SHP77 (cell line): ENCODE data around the gene GREB1.

Source experiments
- DNase-seq, 2 experiments: peaks; one replicate each; lab custom pipeline; 2025; lab: John Stamatoyannopoulos, UW

GREB1 gene

DNA sequence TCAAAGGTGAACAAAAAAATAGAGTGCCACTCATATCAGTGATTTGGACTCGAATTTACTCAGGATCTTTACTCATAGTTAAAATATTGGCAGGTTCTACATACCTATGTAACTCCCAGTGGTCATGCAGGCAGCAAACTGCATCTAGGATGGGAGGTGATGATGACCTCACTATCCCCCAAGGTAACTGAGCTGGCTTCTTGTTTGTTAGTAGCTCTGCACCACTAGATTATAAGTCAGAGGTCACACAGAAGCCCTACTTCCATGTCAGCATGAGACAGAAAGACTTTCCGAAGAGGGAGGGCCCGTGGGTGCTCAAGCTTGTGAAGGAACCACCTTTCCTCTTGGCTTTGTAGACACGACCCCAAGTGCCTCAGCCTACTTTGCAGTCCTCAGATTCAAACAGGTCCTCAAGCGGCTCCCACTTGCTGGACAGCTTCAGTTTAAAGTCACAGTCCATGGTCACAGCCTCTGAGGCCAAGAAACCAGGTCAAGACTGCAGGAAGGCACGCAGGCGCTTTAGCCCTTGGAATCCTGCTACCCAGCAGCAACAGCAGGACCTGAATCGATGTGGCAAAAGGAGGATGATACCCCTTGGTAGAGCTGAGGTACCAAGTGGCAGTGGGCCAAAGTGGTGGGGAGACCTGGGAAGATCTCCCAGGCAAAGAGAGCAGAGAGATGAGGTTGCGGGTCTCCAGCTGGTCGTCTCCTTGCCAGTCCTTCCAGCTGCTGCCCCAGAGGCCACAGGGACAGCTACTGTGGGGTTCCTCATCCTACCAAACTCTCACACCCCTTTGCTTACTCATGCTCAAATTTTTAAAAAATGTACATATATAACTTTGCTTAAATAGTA, 131.9 kb downstream of the GREB1 start:
- DNase-seq, result no peak

DNA sequence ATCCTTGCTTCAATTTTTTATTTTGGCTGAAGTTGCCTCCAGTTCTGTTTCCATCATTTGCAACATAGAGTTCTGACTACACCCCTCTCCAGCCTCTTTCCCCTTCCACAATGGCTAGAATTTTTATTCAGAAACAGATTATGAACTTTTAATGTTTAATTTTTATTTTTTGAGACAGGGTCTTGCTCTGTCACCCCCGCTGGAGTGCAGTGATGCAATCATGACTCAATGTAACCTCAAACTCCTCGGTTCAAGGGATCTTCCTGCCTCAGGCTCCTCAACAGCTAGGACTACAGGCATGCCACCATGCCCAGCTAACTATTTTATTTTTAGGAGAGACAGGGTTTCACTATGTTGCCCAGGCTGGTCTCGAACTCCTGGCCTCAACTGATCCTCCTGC, 133.3 kb downstream of the GREB1 start:
- no peak for DNase-seq

DNA sequence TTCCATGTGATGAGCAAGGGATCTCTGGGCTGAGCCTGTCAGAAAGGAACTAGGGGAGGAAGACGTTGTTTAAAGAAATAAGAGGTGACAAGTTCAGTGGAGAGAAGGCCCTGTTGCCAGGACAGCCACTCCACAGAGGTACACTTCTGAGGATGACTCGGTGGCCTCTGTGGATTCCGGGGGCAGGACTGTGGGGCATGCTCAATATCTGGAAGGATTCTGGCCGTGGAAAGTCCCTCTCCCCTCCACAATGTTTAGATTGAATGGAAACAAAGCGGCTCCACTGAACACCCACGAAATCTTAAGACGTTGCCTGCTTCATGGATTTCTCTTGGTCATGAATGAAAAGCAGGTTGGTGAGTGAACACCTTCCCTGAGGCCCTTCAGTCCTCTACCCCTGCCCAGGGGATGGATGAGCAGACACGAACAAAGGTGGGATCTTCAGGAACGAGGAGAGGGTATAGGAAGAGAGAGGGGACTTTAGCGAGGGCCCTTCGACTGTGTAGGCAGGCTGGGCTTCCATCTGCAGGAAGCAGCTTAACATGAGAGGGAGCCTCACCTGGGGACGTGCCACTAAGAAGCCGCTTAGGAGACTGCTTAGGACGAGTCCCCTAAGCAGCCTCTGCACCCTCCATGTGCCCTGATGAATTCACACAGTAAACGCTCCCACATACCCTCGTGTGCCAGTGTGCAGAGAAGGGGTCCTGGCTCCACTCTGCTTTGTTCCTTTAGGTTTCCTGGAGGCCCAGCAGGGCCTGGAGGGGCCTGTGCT, 134.2 kb downstream of the GREB1 start:
- no peak for DNase-seq

DNA sequence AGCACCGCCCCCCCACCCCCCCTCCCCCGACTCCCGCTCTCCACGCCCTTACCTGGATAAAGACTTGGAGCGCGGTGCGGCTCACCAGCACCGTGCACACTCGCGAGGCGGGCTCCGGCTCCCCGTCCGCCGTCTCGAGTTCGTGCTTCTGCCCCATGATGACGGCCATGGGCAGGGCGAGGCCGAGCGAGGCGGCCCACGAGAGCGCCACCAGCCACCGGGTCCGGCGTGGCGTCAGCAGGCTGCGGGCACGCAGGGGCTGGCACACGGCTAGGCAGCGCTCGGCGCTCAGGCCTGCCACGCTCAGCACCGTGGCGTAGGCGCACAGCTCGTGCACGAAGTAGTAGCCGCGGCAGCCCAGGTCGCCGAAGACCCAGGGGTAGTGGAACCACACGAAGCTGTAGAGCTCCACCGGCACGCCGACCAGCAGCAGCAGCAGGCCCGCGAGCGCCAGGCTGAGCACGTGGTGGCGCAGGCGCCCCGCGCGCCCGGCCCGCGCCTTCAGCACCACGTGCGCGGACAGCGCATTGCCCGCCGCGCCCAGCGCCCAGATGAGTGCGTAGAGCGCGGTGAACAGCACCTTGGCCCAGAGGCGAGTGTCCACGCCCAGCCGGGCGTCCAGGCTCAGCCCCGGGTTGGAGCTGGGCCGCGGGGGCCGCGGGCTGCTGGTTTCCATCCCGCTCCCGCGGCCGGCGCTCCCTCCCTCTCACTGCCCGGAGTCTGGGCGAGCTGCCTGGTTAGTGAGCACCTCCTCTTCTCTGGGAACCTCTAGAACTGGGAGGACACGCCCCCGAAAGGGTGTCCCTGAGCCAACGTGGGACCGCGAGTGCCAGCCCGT, 135.8 kb downstream of the GREB1 start, which contains the start of gene NTSR2:
TSS of gene NTSR2 (minus strand) at position 742 of the 838 bp plus-strand sequence. CDS start at position 676, 66 bp downstream.
- no peak for DNase-seq

DNA sequence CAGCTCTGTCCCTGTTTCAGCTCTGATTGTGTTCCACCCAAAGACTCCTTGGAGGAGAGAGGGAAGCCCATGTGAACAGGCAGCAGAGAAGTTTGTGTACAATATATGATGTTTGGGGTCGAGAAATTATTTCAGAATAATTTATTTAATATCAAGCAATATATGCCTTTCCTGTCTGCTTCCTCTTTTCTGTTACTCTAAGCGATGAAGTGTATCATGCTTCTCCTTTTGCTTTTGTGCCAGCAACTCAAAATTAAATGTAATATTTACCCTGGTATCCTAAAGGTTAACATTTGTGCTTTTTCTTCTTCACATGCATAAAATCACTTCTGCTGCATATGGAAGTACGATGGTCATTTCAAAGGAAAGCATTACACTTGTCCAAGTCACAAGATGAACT, 138.6 kb downstream of the GREB1 start:
- DNase-seq, result no peak

DNA sequence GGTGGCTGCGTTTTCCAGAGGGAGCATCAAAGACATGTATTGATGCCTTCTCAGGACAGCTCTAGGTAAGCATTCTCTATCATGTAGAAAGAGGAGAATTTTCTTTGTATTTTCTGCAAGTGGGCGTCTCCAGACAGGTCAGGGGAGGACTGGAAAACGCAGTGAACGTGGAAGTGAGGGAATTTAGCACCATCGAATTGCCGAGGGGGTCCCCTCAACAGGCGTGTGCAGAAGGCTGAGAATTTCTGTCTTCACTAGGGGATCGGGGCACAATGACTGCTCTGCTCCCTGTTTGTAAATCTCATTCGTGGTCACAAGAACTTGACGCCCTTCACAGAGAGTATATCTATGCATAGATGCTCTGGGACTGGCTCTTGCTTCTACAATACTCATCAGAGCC, 141.1 kb downstream of the GREB1 start:
- DNase-seq, result no peak

DNA sequence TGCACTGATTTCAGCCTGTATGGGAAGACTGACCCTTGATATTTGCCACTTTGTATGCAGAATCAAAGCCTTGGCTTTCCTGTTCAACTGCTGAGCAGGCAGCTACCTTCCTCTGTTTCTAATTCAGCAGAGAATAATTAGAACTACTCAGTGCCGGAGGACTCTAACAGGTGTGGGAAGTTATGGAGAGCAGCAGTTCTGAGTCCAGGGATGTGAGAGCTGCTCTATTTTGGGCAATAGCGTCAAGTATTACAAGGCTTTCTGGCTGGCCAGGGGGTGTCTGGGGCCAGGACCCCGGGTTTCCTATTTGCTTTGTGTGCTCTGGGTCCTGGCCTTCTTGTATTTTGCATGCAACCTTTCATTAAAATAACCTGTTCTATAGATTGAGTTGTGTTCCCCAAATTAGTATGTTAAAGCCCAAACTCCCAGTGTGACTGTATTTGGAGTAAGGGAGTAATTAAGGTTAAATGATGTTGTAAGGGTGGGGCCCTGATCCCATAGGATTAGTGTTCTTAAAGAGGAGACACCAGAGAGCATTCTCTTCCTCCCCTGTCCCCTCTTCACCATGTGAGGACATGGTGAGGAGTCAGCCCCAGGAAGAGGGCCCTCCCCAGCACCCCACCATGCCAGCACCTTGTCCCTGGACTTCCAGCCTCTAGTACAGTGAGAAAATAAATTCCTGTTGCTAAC, 141.7 kb downstream of the GREB1 start:
- DNase-seq, result no peak

DNA sequence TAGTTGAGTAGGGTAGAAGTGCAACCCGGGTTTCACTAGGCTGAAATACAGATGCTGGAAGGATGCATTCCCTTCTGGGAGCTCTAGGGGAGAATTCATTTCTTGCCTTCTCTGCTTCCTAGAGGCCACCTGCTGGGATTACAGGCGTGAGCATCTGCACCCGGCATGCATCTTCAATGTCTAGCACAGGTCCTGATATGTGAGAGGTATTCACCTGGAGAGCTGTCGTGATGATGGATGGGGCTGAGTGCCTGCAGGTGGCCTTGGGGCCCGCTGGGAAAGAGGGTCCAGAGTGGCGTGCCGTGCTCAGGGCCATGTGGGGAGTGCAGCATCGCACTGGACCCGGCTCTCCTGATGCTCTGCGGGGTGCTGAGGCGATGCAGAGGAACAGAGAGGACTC, 142.8 kb downstream of the GREB1 start:
- DNase-seq, result peak; percentile 62 to 63

DNA sequence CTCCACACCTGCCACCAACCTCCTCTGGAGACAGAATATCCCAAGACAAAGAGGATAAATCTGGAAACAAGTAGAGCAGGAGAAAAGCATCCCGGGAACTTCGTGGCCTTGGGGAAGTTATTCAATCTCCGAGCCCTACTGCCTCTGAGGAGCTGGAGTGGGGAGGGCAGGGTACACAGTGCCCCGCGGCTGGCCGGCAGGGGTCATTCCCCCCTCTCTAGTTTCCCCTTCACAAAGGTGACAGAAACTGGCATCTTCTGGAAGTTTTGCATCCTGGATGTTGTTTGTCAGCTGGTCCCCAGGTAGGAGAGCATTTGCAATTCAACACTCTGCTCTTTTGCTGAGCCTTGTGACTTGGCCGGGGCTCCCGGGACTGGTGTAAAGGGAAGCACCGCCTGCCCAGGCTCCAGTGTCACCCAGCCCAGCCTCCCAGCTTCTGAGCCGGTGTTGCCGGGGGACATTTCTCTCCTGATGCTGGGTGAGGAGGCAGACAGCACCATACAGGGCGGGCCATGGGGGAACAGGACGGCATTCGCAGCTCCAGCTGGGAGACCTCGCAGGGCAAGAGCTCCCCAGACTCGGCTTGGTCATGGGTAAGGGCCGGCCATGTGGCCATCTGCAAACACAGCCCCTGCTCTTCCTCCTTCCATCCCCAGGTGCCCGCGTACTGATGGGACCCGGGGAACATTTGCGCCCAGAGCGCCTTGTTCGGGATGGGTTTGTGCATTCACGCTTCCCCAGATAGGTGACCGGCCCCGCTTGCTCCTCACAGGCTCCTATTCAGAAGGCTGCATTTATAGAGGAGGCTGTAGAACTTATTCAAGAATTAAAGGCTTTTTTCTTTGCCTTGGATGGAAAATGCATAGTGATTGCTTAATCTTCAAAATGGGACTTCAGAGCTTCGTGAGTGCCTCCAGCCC, 143.6 kb downstream of the GREB1 start:
- no peak for DNase-seq

DNA sequence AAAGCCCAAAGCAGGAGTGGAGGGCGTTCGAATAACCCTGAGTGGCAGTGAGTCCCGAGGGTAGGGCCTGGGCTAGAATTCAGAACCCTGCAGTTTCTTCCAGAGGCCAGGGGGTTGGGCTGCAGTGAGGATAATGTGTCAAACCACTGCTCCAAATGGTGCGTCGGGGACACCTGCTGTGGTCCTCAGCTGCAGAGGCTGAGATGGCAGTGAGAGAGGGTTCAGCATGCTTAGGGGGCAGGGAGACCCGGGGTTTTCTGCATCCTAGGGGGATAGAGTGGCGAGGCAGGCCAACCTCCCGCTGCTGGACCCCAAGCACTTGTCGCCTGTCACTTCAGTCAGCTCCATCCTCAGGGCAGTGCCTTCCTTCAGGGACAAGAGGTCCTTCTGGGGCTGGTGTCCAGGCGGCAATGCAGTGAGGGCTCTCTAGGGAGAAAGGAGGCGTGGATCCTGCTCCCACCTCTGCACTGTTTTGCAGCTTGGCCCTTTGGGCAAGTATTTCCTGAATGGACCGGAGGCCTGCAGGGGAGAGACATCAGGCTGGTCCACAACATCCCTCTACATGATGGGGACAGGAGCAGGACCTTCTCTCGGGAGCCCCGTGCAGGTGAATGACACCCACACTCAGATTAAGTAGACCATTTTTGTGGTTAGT, 144.6 kb downstream of the GREB1 start:
- DNase-seq, result no peak

DNA sequence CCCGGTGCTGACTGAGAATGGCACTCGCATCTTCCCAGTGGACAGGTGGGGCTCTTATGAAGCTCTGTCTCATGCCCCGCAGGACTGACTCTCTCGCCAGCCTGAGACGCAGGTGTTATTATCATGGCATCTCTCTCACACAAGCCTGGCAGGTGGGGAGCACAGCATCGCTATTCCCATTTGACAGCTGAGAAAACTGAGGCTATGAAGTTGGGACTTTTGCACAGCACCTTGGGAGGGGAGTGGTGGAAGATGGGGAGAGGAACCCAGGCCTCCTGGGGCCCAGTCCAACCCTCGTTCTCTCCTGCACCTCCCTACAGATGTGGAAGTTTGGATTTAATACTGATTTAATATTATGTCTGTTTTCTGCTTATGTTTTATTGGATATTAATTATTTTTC, 145.2 kb downstream of the GREB1 start:
- DNase-seq, result no peak

DNA sequence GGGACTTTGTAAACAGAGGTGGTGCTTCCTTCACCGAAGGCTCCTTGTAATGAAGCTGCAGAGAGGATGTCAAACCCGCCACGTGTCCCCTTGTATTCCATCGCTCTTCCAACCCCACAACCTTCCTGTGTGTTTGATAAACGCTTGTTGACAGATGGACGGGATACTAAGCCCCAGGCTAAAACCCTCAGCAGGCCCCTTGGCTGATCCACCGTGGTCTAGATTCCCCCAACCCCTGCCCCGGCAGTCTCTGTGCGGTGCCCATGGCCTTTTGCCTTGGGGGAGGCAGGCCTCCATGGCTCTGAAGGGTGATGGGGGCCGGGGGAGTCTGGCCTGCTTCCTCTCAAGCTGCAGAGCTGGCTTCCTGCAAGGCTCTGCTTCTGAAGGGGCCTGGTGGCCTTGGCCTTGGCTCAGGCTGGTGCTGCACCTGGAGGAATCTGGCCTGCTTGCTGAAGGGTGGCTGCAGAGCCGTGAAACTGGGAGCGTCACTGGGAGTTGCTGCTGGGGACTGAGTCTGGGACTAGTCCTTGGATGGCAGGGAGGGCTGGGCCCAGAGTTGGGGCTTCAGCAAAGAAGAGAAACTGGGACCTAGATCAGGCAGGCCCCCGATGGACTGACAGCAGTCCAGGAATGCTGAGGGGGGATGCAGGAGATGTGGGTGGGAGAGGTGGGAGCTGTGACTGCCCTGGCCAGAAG, 145.8 kb downstream of the GREB1 start:
- no peak for DNase-seq

DNA sequence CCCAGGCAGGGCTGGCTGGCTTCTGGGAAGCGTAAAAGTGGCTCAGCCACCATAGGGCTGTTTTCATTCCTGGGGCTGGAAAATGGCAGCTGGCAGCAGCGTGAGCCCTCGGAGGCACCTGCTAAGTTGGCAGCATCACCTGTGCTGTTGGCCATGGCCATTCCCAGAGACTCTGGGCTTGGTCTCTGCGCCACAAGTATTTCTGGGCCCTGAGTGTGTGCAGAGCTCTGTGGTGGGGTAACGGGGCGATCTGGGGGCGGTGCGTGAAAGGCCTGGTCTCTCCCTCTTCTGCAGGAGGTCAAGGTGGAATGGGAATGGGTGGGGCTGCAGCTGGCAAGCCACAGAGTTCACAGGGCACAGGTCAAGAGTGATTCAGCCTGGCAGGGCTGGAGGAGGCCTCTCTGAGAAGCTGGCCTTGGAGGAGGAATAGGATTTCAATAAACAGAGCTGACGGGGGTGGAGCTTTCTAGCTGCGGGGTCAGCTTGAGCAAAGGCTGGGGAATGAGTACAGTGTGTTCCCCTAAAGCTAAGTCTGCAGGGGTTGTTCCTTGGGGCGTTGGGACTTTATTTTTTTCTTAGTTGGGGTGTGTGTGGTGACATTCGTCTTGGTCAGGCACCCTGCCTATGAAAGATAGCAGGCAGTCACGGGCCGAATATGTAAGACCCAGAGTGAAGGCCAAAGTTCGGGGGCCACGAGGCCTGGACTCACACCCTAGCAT, 146.5 kb downstream of the GREB1 start:
- DNase-seq, result no peak

DNA sequence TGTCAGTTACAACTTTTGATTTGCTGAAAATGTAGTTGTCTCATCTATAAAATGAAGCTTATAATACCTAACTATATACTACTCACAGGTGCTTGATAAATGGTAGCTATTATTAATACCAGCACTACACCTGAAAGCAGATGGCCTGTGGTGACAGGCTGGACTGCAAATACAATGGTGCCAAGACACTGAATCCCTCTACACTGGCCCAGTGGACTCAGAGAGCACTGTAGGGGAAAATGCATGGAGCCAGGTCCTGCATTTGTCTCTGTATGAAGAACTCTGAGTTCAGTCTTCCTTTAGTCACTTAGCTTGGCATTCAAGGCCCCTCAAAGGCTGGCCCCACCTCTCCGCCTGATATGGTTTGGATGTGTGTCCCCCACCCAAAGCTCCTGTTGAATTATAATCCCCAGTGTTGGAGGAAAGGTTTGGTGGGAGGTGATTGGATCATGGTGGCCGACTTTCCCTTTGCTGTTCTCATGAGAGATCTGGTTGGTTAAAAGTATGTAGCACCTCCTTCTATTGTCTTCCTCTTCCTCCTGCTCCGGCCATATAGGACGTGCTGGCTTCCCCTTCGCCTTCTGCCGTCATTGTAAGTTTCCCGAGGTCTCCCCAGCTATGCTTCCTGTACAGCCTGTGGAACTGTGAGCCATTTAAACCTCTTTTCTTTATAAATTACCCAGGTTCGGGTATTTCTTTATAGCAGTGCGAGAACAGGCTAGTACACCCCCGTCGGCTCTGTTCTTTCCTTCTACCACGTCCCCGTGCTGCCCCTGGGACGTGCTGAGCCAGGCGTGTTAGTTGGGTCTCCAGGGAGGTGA, 147.3 kb downstream of the GREB1 start:
- no peak for DNase-seq

DNA sequence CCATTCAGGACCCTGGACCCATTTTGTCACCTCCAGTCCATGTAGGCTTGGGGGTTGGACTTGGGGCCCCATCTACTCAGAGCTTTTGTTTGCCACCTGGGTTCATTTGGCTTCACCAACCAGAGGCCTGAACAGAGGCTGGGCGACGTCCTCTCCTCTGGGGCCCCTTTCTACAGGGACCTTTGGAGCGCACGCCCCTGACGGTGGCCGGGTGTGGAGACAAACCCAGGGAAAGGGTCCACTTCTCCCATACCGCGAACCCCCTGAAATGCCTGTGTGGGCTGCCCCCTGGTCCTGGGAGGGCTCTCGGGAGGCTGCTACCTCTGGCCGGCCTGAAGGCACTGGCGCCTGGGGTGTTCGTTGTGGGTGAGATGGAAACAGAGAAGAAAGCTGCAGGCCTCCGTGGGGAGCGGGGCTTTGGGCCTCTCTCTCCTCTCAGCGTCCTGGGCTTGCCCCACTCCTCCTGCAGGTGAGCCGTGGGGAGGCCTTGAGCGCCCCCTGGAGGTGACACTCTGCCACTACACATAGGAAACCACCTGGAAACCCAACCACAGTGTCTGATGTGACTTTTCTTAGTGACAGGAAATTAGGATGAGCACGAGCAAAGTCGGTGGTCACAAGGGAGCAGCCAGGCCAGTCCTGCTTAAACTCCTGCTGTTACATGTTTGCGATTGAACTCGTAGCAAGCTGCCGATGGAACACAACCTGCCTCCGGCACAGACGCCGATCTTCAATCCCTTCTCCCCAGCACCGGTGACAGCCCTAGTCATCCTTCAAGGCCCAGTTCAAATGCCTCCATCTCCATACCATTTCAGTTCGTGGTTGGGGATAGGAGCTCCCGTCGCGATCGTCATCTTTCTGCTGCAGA, 148.1 kb downstream of the GREB1 start:
- DNase-seq, result peak; percentile 40 to 44

DNA sequence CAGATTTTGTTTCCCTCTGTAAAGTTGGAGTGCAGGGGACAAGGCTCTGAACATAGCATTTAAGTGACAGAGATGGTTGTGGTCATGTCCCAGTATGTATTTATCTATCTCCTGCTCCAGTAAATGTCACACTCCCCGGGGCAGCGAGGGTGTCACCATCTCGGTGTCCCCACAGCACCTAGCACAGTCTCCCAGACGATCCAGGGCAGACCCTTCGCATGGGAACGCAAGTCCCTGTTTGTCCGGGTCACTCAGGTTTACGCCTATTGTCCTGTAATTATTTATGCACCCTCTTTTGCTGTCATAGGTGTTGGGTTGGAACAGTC, 148.7 kb downstream of the GREB1 start:
- DNase-seq, result no peak

DNA sequence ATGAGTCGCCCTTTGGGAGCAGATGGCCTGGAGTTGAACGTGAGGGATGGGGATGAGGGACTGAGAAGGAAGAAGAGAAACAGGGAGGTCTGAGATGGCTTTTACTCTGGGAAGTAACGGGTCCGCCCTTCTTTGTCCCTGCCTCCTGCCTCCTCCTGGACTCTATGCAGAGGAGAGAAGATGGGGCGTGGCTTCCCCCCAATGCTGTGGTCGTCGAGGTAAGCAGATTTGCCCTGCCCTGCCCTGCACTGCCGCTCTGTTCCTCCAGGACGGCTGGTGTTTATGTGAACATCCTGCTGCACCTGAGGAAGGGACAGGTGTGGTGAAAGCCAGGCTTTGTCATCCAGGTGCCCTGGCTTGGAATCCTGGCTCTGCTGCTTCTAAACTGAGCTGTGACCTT, 149.6 kb downstream of the GREB1 start:
- DNase-seq, result no peak
